Activated T-cell treated with anti-CD3 and anti-CD28 coated beads, Interleukin-2, amount 50 U/mL, for 24 hours (primary cell): Measurements from ENCODE around the gene PDGFC.

Experiments
- DNase-seq: peaks from one replicate; pipeline ENCODE4 v3.0.0-alpha.2; 2020
- H3K27ac Mint-ChIP-seq: 2 replicates; pipeline ENCODE4 v1.8.0; 2020; ENCODE audit warnings: mild to moderate bottlenecking, mixed read lengths
- H3K27me3 Mint-ChIP-seq: 2 replicates; pipeline ENCODE4 v1.8.0; 2020; ENCODE audit warnings: mixed read lengths
- H3K36me3 Mint-ChIP-seq: 2 replicates; pipeline ENCODE4 v1.8.0; 2020; ENCODE audit warnings: low read depth, mixed read lengths
- H3K4me1 Mint-ChIP-seq: 2 replicates; pipeline ENCODE4 v1.8.0; 2020; ENCODE audit warnings: low read depth, mixed read lengths
- H3K4me3 Mint-ChIP-seq: 2 replicates; pipeline ENCODE4 v1.8.0; 2020; ENCODE audit warnings: mild to moderate bottlenecking, moderate library complexity, mixed read lengths
- H3K9me3 Mint-ChIP-seq: 2 replicates; pipeline ENCODE4 v1.8.0; 2020; ENCODE audit warnings: mixed read lengths

Gene PDGFC

GRCh38 chr4:156963419-156963818, 8.2 kb downstream of the PDGFC start:
- no peak for DNase-seq
- no peaks in the 10 kb centered on the region for H3K36me3 Mint-ChIP-seq
- no peak overlapping the region for H3K27ac Mint-ChIP-seq
- H3K4me3 Mint-ChIP-seq, result no peak overlapping the region
- no peaks in the 10 kb centered on the region for H3K4me1 Mint-ChIP-seq
- peaks cover 12% of the 10 kb centered on the region for H3K27me3 Mint-ChIP-seq
- peaks cover 6% of the 10 kb centered on the region for H3K9me3 Mint-ChIP-seq

- H3K4me3 Mint-ChIP-seq, result no peak overlapping the region
- no peaks in the 10 kb centered on the region for H3K36me3 Mint-ChIP-seq
- H3K27me3 Mint-ChIP-seq, result peaks cover 7% of the 10 kb centered on the region
- H3K9me3 Mint-ChIP-seq, result peaks cover 5% of the 10 kb centered on the region
- DNase-seq, result no peak
- no peak overlapping the region for H3K27ac Mint-ChIP-seq
- no peaks in the 10 kb centered on the region for H3K4me1 Mint-ChIP-seq
Observed at GRCh38 chr4:156962528-156962974, 9.0 kb downstream of the PDGFC start.

- no peak for DNase-seq
- Mint-ChIP-seq H3K27ac (no peak overlapping the region), H3K4me1 (no peaks in the 10 kb centered on the region), H3K4me3 (no peak overlapping the region), H3K27me3 (peaks cover 2% of the 10 kb centered on the region), H3K36me3 (no peaks in the 10 kb centered on the region), H3K9me3 (no peaks in the 10 kb centered on the region)
Observed at GRCh38 chr4:156962058-156962358, 9.6 kb downstream of the PDGFC start.

GRCh38 chr4:156961196-156962057, 10.2 kb downstream of the PDGFC start:
- no peak for DNase-seq
- H3K4me3 Mint-ChIP-seq, result no peak overlapping the region
- H3K27ac Mint-ChIP-seq, result no peak overlapping the region
- no peaks in the 10 kb centered on the region for H3K4me1 Mint-ChIP-seq
- H3K36me3 Mint-ChIP-seq, result no peaks in the 10 kb centered on the region
- no peaks in the 10 kb centered on the region for H3K27me3 Mint-ChIP-seq
- no peaks in the 10 kb centered on the region for H3K9me3 Mint-ChIP-seq

- peaks cover 4% of the 10 kb centered on the region for H3K9me3 Mint-ChIP-seq
- DNase-seq, result no peak
Observed at GRCh38 chr4:156959298-156959702, 12.3 kb downstream of the PDGFC start.

GRCh38 chr4:156958276-156959074, 13.1 kb downstream of the PDGFC start:
- no peaks in the 10 kb centered on the region for H3K36me3 Mint-ChIP-seq
- DNase-seq, result no peak

More at GRCh38 chr4:156959298-156959702, 12.3 kb downstream of the PDGFC start:
- Mint-ChIP-seq H3K4me1 (no peaks in the 10 kb centered on the region), H3K27me3 (no peaks in the 10 kb centered on the region), H3K4me3 (no peak overlapping the region), H3K36me3 (no peaks in the 10 kb centered on the region), H3K27ac (no peak overlapping the region)

GRCh38 chr4:156957556-156957955, 14.0 kb downstream of the PDGFC start:
- Mint-ChIP-seq H3K4me1 (no peaks in the 10 kb centered on the region), H3K9me3 (peaks cover 4% of the 10 kb centered on the region), H3K36me3 (no peaks in the 10 kb centered on the region), H3K4me3 (no peak overlapping the region), H3K27me3 (no peaks in the 10 kb centered on the region), H3K27ac (no peak overlapping the region)
- no peak for DNase-seq

More at GRCh38 chr4:156958276-156959074, 13.1 kb downstream of the PDGFC start:
- H3K4me3 Mint-ChIP-seq, result no peak overlapping the region
- H3K4me1 Mint-ChIP-seq, result no peaks in the 10 kb centered on the region
- H3K27me3 Mint-ChIP-seq, result no peaks in the 10 kb centered on the region
- H3K9me3 Mint-ChIP-seq, result peaks cover 4% of the 10 kb centered on the region
- no peak overlapping the region for H3K27ac Mint-ChIP-seq

GRCh38 chr4:156956826-156957368, 14.7 kb downstream of the PDGFC start:
- no peaks in the 10 kb centered on the region for H3K36me3 Mint-ChIP-seq
- H3K9me3 Mint-ChIP-seq, result peaks cover 4% of the 10 kb centered on the region
- no peaks in the 10 kb centered on the region for H3K27me3 Mint-ChIP-seq
- DNase-seq, result no peak
- H3K27ac Mint-ChIP-seq, result no peak overlapping the region
- no peak overlapping the region for H3K4me3 Mint-ChIP-seq
- no peaks in the 10 kb centered on the region for H3K4me1 Mint-ChIP-seq

GRCh38 chr4:156956359-156956758, 15.2 kb downstream of the PDGFC start:
- no peaks in the 10 kb centered on the region for H3K4me1 Mint-ChIP-seq
- no peak overlapping the region for H3K4me3 Mint-ChIP-seq
- peaks cover 4% of the 10 kb centered on the region for H3K9me3 Mint-ChIP-seq
- no peak for DNase-seq
- H3K27me3 Mint-ChIP-seq, result no peaks in the 10 kb centered on the region
- no peak overlapping the region for H3K27ac Mint-ChIP-seq
- no peaks in the 10 kb centered on the region for H3K36me3 Mint-ChIP-seq

- H3K36me3 Mint-ChIP-seq, result no peaks in the 10 kb centered on the region
- H3K27ac Mint-ChIP-seq, result no peak overlapping the region
- H3K4me3 Mint-ChIP-seq, result no peak overlapping the region
- H3K9me3 Mint-ChIP-seq, result peaks cover 4% of the 10 kb centered on the region
- no peaks in the 10 kb centered on the region for H3K4me1 Mint-ChIP-seq
- no peak for DNase-seq
- no peaks in the 10 kb centered on the region for H3K27me3 Mint-ChIP-seq
Observed at GRCh38 chr4:156954587-156954986, 17.0 kb downstream of the PDGFC start.

- H3K27me3 Mint-ChIP-seq, result no peaks in the 10 kb centered on the region
- no peaks in the 10 kb centered on the region for H3K36me3 Mint-ChIP-seq
- no peak overlapping the region for H3K27ac Mint-ChIP-seq
- peaks cover 4% of the 10 kb centered on the region for H3K9me3 Mint-ChIP-seq
- no peak overlapping the region for H3K4me3 Mint-ChIP-seq
- no peaks in the 10 kb centered on the region for H3K4me1 Mint-ChIP-seq
- DNase-seq, result no peak
Observed at GRCh38 chr4:156953951-156954350, 17.6 kb downstream of the PDGFC start.

- Mint-ChIP-seq H3K27me3 (no peaks in the 10 kb centered on the region), H3K4me3 (no peak overlapping the region), H3K27ac (no peak overlapping the region), H3K36me3 (no peaks in the 10 kb centered on the region), H3K4me1 (no peaks in the 10 kb centered on the region), H3K9me3 (peaks cover 4% of the 10 kb centered on the region)
- no peak for DNase-seq
Observed at GRCh38 chr4:156953001-156953400, 18.6 kb downstream of the PDGFC start.

GRCh38 chr4:156952078-156952759, 19.4 kb downstream of the PDGFC start:
- no peak for DNase-seq
- no peaks in the 10 kb centered on the region for H3K36me3 Mint-ChIP-seq
- H3K4me3 Mint-ChIP-seq, result no peak overlapping the region
- no peaks in the 10 kb centered on the region for H3K27me3 Mint-ChIP-seq
- H3K27ac Mint-ChIP-seq, result no peak overlapping the region
- peaks cover 4% of the 10 kb centered on the region for H3K9me3 Mint-ChIP-seq
- no peaks in the 10 kb centered on the region for H3K4me1 Mint-ChIP-seq

- H3K27ac Mint-ChIP-seq, result no peak overlapping the region
- H3K4me1 Mint-ChIP-seq, result no peaks in the 10 kb centered on the region
- no peaks in the 10 kb centered on the region for H3K27me3 Mint-ChIP-seq
- no peak for DNase-seq
- H3K4me3 Mint-ChIP-seq, result no peak overlapping the region
- no peaks in the 10 kb centered on the region for H3K36me3 Mint-ChIP-seq
- H3K9me3 Mint-ChIP-seq, result peaks cover 3% of the 10 kb centered on the region
Observed at GRCh38 chr4:156950948-156951347, 20.7 kb downstream of the PDGFC start.
